ENCODE measurements around the gene DAPK2. TPM values are rescaled to one million over a fixed set of nuclear protein-coding genes. Genes with fewer than 3 reads are reported as not detected.
A peak's percentile ranks its signal among the peaks of the same experiment; 100 is the strongest.

DAPK2 gene
- total and polyA plus RNA-seq, 2 of the 13 experiments (the other 11 are each of a cell fraction or from before 2014, with no cell fraction given), result 0.33 to 0.63 TPM

GRCh38 chr15:64045774-64046420 is 388 bp downstream of the DAPK2 start (continued):
- no peak for TF ChIP-seq KLF15 (CRISPR knock-in tag; IDR thresholded peaks at IDR 0.05; ENCODE audit: borderline replicate concordance)
- no peak for TF ChIP-seq PREB (CRISPR knock-in tag; IDR thresholded peaks at IDR 0.05)
- TF ChIP-seq ZNF646 (CRISPR knock-in tag; IDR thresholded peaks at IDR 0.05), result no peak
- TF ChIP-seq ZBTB43 (CRISPR knock-in tag; conservative IDR thresholded peaks at IDR 0.05), result no peak
- peak; percentile 21; the same call in 1 of the 2 replicates for TF ChIP-seq POGK (CRISPR knock-in tag; conservative IDR thresholded peaks at IDR 0.05)
- no peak for TF ChIP-seq KMT2B (CRISPR knock-in tag; IDR thresholded peaks at IDR 0.05)
- TF ChIP-seq ZNF549 (CRISPR knock-in tag; IDR thresholded peaks at IDR 0.05), result no peak
- TF ChIP-seq SOX6 (IDR thresholded peaks at IDR 0.05), result no peak
- 0 out of 2 replicates have a peak, but pooled peaks have one; percentile 5 for TF ChIP-seq SOX6 (CRISPR knock-in tag; IDR thresholded peaks at IDR 0.05)
- TF ChIP-seq HNRNPL (IDR thresholded peaks at IDR 0.05; ENCODE audit: low read depth, low read length), result 0 out of 2 replicates have a peak, but pooled peaks have one; percentile 42
- TF ChIP-seq ATF3 (CRISPR knock-in tag; IDR thresholded peaks at IDR 0.05), result no peak
- TF ChIP-seq KLF9 (CRISPR knock-in tag; IDR thresholded peaks at IDR 0.05; ENCODE audit: low read depth), result no peak
- TF ChIP-seq MXD1 (CRISPR knock-in tag; IDR thresholded peaks at IDR 0.05), result 0 out of 2 replicates have a peak, but pooled peaks have one; percentile 30
- no peak for TF ChIP-seq ZNF883 (CRISPR knock-in tag; IDR thresholded peaks at IDR 0.05; ENCODE audit: not compliant biosample characterization)

Measured in HepG2 (cell line).